Gastrocnemius medialis (tissue), 4 donors: ENCODE results near the gene VRK3. TPM values are rescaled to one million over a fixed set of nuclear protein-coding genes. Genes with fewer than 3 reads are reported as not detected.
A peak's percentile ranks its signal among the peaks of the same experiment; 100 is the strongest.

ENCODE experiments used
- ATAC-seq, 2 donors: fragments of 150-250 bp; one replicate each; pipeline ENCODE4 v1.9.1; 2016
- DNase-seq, 2 donors: peaks; one replicate each; pipeline ENCODE4 v3.0.0-alpha.2; 2019
- H3K27ac ChIP-seq, 4 donors: fragments of 200-600 bp; sonication (generic); 1 replicate in 1 of 4; 2 replicates in 3 of 4; pipeline ENCODE4 v1.5.1; 2016 to 2018; ENCODE audit warnings: mild to moderate bottlenecking in 2 of 4, moderate library complexity in 1 of 4
- H3K27me3 ChIP-seq, 3 donors: fragments of 200-600 bp; sonication (generic) in 2 of 3; 1 replicate in 1 of 3; 2 replicates in 2 of 3; pipeline versions ENCODE4 v1.5.1 to v1.6.0; 2016 to 2019; ENCODE audit warnings: mild to moderate bottlenecking in 1 of 3, moderate library complexity in 1 of 3
- H3K36me3 ChIP-seq, 2 donors: fragments of 200-600 bp; sonication (generic) in 1 of 2; one replicate each; pipeline ENCODE4 v1.5.1; 2017 to 2018
- H3K4me1 ChIP-seq, 2 donors: fragments of 200-600 bp; sonication (generic) in 1 of 2; one replicate each; pipeline ENCODE4 v1.5.1; 2016 to 2017; ENCODE audit warnings: mild to moderate bottlenecking in 2 of 2
- H3K4me3 ChIP-seq, 4 donors: fragments of 200-600 bp; sonication (generic) in 3 of 4; 1 replicate in 1 of 4; 2 replicates in 3 of 4; pipeline ENCODE4 v1.5.1; 2016 to 2019; ENCODE audit warnings: mild to moderate bottlenecking in 2 of 4
- H3K9me3 ChIP-seq, 3 donors: fragments of 200-600 bp; sonication (generic) in 2 of 3; 1 replicate in 1 of 3; 2 replicates in 2 of 3; pipeline ENCODE4 v1.5.1; 2016 to 2019
- POLR2A ChIP-seq, 2 donors: fragments of 450-650 bp; IDR thresholded peaks; one replicate each; pipeline ENCODE4 v1.6.1; 2017; ENCODE audit warnings: antibody characterized with exemption in 2 of 2, mild to moderate bottlenecking in 2 of 2, moderate library complexity in 2 of 2
- in situ Hi-C, 4 donors: fragments of 200-750 bp; cut with MboI; loops; one replicate each; pipeline versions ENCODE4 v1.15.0 to v1.8.0; 2017; ENCODE audit warnings: low sequenced_read_pairs in 4 of 4
- intact Hi-C: fragments of 100-400 bp; cut with DNase I; formaldehyde crosslinking; loops from one replicate; pipeline ENCODE4 v1.15.1; 2023; ENCODE audit warnings: low total_unique reads
- total RNA-seq, 4 donors: library from RNA; depleted of rRNA; stranded (reverse); fragments of >200 nt; gene quantifications; one replicate each; pipeline versions ENCODE4 v1.1.0 to v1.2.3, GENCODE V29; 2016
- TF ChIP-seq, protein P1 (sequence below), 5 experiments: fragments of 450-650 bp in 3 of 5; fragments of 200-600 bp in 2 of 5; sonication (generic) in 2 of 5; IDR thresholded peaks in 4 of 5; conservative IDR thresholded peaks in 1 of 5; 1 replicate in 4 of 5; 2 replicates in 1 of 5; pipeline ENCODE4 v1.5.1; 2016 to 2019; ENCODE audit warnings: antibody characterized with exemption in 5 of 5, mild to moderate bottlenecking in 3 of 5, moderate library complexity in 3 of 5

Gene VRK3
- total RNA-seq, 4 donors from 2014 or later: 36.0 to 52.8 (median 39.9) TPM

- DNase-seq: no peak
- Histone ChIP-seq H3K9me3 (no peaks in the 10 kb centered on the region), H3K27me3 (no peaks in the 10 kb centered on the region), H3K4me1 (no peaks in the 10 kb centered on the region), H3K4me3 (no peak overlapping the region), H3K27ac (no peak overlapping the region), H3K36me3 (peaks cover 0 to 65% of the 10 kb centered on the region in 2 donors)
- ATAC-seq: no peak
- TF ChIP-seq, protein P1, sequence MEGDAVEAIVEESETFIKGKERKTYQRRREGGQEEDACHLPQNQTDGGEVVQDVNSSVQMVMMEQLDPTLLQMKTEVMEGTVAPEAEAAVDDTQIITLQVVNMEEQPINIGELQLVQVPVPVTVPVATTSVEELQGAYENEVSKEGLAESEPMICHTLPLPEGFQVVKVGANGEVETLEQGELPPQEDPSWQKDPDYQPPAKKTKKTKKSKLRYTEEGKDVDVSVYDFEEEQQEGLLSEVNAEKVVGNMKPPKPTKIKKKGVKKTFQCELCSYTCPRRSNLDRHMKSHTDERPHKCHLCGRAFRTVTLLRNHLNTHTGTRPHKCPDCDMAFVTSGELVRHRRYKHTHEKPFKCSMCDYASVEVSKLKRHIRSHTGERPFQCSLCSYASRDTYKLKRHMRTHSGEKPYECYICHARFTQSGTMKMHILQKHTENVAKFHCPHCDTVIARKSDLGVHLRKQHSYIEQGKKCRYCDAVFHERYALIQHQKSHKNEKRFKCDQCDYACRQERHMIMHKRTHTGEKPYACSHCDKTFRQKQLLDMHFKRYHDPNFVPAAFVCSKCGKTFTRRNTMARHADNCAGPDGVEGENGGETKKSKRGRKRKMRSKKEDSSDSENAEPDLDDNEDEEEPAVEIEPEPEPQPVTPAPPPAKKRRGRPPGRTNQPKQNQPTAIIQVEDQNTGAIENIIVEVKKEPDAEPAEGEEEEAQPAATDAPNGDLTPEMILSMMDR (IDR thresholded peaks at IDR 0.05 in 4 of 5, conservative IDR thresholded peaks at IDR 0.05 in 1 of 5): no peak
- TF ChIP-seq POLR2A (IDR thresholded peaks at IDR 0.05): no peak
- in situ Hi-C loops (no loop called here), intact Hi-C loops (no loop called here)
Observed at GRCh38 chr19:50016225-50016807, 8.9 kb downstream of the VRK3 start.

GRCh38 chr19:50008532-50008931, 16.6 kb downstream of the VRK3 start:
- ATAC-seq (no peak), DNase-seq (no peak)
- H3K4me1 ChIP-seq: peaks cover 11 to 12% of the 10 kb centered on the region in 2 donors
- no peak overlapping the region for H3K4me3 ChIP-seq
- H3K27me3 ChIP-seq: no peaks in the 10 kb centered on the region
- peaks cover 0 to 42% of the 10 kb centered on the region in 2 donors for H3K36me3 ChIP-seq
- H3K9me3 ChIP-seq: no peaks in the 10 kb centered on the region
- H3K27ac ChIP-seq: no peak overlapping the region
- no peak for TF ChIP-seq POLR2A (IDR thresholded peaks at IDR 0.05)
- in situ Hi-C loops (no loop called here), intact Hi-C loops (no loop called here)

DNA sequence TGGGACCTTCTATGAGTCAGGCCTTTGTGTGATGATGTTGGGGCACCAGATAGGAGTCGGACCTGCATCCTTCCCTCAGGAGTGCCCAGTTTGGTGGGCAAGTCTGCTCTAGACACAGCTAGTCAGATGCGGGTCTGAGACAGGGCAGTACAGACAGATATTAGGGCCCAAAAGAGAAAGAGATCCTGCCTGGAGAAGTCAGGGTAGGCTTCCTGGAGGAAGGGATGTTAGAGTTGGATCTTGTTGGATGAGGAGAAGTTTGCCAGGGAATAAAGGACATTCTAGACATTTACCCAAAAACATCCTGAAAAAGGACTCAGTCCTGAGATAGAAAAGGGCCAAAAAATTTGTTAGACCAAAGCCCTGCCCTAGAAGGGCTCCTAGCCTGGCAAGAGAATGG, 17.2 kb downstream of the VRK3 start:
- no peak for ATAC-seq
- intact Hi-C loops: no loop called here
- H3K27me3 ChIP-seq: no peaks in the 10 kb centered on the region

GRCh38 chr19:50007170-50007569, 18.0 kb downstream of the VRK3 start:
- DNase-seq: no peak
- no peak overlapping the region for H3K4me3 ChIP-seq
- in situ Hi-C loops: no loop called here
- H3K27ac ChIP-seq: no peak overlapping the region
- peaks cover 0 to 46% of the 10 kb centered on the region in 2 donors for H3K36me3 ChIP-seq
- peaks cover 12 to 19% of the 10 kb centered on the region in 2 donors for H3K4me1 ChIP-seq
- TF ChIP-seq, protein P1 (IDR thresholded peaks at IDR 0.05 in 4 of 5, conservative IDR thresholded peaks at IDR 0.05 in 1 of 5): no peak
- TF ChIP-seq POLR2A (IDR thresholded peaks at IDR 0.05): no peak
- no peak for ATAC-seq
- intact Hi-C loops: no loop called here
- no peaks in the 10 kb centered on the region for H3K27me3 ChIP-seq
- H3K9me3 ChIP-seq: no peaks in the 10 kb centered on the region

More for the DNA sequence above, 17.2 kb downstream of the VRK3 start:
- TF ChIP-seq, protein P1 (IDR thresholded peaks at IDR 0.05 in 4 of 5, conservative IDR thresholded peaks at IDR 0.05 in 1 of 5): no peak
- no peak for TF ChIP-seq POLR2A (IDR thresholded peaks at IDR 0.05)
- H3K9me3 ChIP-seq: no peaks in the 10 kb centered on the region
- H3K27ac ChIP-seq: no peak overlapping the region
- in situ Hi-C loops: no loop called here
- H3K4me3 ChIP-seq: no peak overlapping the region
- peaks cover 12 to 15% of the 10 kb centered on the region in 2 donors for H3K4me1 ChIP-seq
- H3K36me3 ChIP-seq: peaks cover 0 to 41% of the 10 kb centered on the region in 2 donors
- no peak for DNase-seq

DNA sequence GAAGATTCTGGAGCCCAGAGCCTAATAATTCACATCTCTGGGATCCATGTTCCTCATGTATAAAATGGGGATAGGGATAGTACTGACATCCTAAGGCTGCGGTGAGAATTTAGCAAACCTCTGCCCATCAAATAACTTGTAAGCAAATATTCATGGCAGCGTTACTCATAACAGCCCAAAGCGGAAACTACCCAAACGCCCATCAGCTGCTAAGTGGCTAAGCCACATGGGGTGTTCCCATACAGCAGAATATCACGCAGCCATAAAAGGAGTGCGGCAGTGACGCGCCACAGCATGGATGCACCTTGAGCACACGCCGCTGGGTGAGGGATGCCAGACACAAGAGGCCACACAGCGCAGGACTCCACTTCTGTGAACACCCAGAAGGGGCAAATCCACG, 19.7 kb downstream of the VRK3 start:
- peak overlapping the region in 2 of 4 donors; percentile 89 to 93 for H3K27ac ChIP-seq
- intact Hi-C loops: loop anchor here (2.0 kb wide), 1 partner anchor 19 kb away; the partner anchor contains the start of gene VRK3

More for the DNA sequence above, 19.7 kb downstream of the VRK3 start:
- DNase-seq (no peak), ATAC-seq (no peak)
- H3K4me3 ChIP-seq: no peak overlapping the region
- in situ Hi-C loops: no loop called here
- TF ChIP-seq, protein P1 (IDR thresholded peaks at IDR 0.05 in 4 of 5, conservative IDR thresholded peaks at IDR 0.05 in 1 of 5): no peak
- no peak for TF ChIP-seq POLR2A (IDR thresholded peaks at IDR 0.05)
- no peaks in the 10 kb centered on the region for H3K27me3 ChIP-seq
- peaks cover 0 to 63% of the 10 kb centered on the region in 2 donors for H3K36me3 ChIP-seq
- no peaks in the 10 kb centered on the region for H3K9me3 ChIP-seq
- H3K4me1 ChIP-seq: peaks cover 12 to 19% of the 10 kb centered on the region in 2 donors
